Activated T-helper 9 cell treated with anti-CD3 and anti-CD28 coated beads, Interleukin-2, amount 50 U/mL, for 16 hours (primary cell): Measurements from ENCODE around the gene COL8A2.
"Not testable (repeated sequence)": the region's sequence is repeated elsewhere in the genome, so short reads cannot be mapped to it uniquely, and the experiment has no call there.

ENCODE experiments used
- DNase-seq: peaks from one replicate; pipeline ENCODE4 v3.0.0-alpha.2; 2020; ENCODE audit warnings: low read depth

COL8A2 gene

DNA sequence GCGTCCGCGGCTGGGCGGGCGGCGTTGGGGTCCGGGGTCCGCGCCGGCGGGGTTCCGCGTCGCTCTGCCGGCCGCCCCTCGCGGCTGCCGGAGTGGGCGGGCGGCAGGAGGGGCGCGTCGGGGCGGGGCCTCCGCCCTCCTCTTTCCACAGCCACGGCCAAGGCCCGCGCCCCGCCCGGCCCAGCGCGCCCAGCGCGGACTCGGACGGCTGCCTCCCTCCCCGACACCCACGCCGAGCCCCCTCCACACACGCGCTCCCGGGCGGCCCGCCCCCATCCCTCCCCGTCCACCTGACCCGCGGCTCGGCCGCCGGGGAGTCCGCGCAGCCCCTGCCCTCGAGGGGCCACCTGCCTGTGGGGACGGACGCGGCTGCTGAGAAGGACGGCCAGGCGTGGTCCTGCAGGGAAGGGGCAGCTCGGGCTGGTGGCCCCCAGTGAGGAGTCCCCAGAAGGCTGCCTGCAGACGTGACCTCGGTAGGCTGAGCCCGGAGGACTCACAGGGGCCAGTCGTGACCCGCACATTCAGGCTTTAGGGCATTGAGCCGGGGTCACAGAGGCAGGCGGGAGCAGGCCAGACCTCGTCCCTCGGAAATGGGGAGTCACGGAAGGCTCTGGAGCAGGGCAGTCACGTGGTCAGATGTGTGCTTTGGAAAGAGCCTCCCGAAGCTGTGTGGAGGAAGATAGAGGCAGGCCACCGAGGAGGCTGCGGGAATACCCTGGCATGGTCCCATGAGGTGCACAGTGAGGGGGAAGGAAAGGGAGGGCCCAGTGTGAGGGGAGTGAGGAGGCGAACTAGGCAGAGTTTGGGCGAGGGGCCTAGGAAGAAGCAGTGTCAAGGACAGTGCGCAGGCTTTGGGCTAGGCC, at the start of gene COL8A2:
COL8A2 (minus strand) TSS at position 94 of the 863 bp plus-strand sequence. CDS start 24,980 bp downstream, outside the sequence.
- DNase-seq = no peak

DNA sequence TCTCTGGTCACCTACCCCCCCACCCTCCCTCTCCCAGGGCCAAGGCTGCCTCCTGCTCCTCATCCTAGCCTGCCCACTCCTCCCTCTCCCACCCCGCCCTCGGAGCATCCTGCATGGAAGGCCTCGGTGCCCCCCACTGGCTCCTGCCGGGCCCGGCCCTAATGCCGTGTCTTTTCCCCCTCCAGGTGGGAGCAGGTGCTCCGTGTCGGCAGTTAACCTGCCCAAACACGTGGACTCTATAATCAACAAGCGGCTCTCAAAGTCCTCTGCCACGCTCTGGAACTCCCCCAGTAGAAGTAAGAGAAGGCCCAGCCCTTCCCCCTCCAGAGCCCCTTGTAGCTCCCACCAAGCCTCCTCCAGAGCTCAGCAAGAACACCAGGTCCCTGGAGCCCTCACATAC, 49.7 kb upstream of the COL8A2 start:
- no peak for DNase-seq

DNA sequence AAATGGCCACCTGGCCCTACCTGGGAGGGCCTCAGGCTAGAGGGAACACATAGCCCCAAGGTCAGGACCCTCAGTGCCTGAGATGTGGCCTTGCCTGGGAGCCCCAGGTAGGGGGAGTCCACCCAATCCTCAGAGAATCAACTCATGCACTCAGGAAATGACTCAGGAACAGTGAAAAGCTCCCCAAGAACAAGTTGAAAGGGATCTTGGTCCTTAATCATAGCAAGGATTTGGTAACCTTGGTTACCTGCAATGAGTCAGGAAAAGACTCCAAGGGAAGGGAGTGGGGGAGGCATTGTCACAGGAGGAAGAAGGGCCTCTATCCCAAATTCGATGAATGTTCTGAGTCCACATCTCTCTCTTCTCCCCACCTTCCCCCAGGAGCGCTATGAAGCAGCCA, 48.0 kb upstream of the COL8A2 start:
- DNase-seq = no peak

DNA sequence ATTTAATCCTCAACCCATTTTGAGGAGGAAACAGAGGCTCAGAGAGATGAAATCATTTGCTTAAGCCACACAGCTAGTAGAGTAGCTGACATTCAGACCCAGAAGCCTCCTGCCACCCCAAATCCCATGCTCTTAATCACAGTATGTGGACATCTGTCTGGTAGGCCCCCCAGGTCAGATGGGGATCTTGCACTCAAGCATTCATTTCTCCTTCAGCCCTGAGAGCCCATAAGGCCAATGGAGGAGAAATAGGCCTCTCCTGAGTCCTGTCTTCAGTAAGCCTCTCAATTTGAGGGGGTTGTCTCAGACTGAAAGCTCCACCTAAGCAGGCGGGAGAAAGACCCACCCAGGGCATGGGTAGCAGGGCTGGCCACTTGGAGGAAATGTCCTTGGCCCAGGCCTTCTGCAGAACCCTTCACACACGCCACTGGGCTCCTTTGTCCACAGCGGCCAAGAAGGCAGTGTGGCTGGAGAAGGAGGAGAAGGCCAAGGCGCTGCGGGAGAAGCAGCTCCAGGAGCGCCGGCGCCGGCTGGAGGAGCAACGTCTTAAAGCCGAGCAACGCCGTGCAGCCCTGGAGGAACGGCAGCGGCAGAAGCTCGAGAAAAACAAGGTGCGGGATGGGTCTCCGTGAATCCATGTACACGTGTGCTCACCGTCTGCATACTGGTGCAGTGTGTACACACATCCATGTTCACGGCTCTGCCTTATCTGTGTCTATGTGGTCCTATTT, 47.2 kb upstream of the COL8A2 start:
- no peak for DNase-seq

DNA sequence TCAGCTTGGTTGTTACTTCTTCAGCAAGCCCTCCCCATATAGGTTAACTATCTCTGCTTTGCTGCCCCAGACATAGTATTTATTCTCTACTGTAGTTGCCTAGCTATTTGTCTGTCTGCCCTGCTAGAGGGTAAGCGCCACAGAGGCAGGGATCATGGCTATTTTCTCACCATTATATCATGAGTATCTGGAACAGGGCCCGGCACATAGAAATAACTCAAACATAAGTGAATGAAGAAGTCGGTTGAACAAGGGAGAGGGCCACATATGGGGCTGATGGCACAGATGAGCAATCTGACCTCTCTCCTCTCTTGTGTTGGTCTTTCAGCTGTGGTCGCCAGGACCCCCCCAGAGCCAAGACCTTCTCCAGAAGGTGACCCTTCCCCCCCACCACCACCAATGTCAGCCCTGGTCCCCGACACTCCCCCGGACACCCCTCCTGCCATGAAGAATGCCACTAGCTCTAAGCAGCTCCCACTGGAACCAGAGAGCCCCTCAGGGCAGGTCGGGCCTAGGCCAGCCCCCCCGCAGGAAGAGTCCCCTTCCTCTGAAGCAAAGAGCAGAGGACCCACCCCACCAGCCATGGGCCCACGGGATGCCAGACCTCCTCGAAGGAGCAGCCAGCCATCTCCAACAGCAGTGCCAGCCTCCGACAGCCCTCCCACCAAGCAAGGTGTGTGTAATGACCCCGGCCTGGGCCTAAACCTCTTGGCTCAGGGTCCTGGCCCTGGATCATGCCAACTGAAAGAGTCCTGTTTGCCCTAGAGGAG, 45.8 kb upstream of the COL8A2 start:
- DNase-seq = no peak

DNA sequence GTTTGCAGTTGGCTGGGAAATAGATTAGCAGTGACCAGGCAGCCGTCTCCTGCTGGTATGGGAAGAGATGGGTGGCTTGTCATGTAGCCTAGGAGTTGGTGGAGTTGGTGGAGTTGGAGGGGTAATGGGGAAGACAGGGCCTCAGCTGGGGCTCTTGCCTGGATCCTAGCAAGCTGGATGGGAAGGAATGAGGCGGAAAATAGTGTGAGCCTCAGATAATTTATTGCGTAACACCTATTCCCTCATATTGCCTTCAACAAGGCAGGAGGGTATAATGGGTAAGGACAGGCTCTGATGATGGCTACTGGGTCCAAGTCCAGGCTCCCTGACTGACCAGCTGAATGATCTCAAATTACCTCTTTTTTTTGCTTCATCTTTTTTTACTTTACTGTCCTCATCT, 43.5 kb upstream of the COL8A2 start:
- no peak for DNase-seq

DNA sequence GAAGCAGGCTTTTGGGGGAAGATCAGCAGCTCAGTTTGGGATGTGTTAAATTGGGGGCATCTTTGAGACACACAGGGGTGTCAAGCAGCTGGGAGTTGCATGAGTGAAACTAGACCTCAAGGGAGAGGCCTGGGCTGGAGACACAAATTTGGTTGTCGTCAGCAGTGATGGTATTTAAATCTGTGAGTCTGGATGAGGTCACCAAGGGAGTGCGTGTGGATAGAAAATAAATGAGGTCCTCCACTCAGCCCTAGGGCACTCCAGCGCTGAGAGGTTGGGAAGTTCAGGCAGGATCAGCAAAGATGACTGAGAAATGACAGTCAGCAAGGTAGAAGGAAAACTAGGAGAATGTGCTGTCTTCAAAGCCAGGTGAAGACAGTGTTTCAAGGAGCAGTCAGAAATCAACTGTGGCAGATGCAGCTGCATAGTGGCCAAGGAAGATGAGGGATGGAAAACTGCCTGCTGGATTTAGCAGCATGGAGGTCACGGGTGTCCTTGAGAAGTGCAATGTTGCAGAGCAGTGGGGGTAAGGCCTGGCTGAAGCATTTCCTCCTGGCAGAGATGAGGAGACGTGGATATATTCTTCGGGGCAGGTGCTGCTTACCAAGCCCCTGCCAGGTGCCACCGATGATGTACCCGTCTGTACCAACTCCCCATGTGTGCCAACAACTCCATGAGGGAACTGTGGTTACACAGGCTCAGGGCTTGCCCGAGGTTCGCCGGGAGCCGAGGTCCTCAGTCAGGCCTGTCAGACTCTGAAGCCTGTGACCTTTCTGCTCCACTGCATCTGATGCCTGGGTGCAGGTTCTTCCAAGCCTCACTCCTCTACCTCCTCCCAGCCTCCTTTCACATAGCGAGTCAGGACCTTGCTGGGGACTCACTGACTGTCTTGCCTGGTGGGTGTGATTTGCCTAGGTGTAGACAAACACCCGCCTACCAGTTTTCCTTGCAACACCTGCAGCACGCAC, 42.2 kb upstream of the COL8A2 start:
- no peak for DNase-seq

DNA sequence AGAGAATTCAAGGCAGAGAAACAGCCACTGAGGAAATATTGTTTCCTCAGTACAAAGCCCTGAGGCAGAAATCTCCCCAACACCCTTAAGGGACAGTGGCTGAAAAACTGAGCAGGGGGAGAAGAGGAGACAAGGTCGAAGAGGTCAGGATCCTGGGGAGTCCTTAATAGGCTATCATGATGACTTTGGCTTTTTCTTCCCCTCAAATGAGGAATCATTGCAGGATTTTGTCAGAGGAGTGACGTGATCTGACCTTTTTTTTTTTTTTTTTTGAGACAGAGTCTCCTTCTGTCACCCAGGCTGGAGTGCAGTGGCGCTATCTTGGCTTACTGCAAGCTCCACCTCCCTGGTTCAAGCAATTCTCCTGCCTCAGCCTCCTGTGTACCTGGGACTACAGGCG, 41.1 kb upstream of the COL8A2 start:
- DNase-seq = no peak

DNA sequence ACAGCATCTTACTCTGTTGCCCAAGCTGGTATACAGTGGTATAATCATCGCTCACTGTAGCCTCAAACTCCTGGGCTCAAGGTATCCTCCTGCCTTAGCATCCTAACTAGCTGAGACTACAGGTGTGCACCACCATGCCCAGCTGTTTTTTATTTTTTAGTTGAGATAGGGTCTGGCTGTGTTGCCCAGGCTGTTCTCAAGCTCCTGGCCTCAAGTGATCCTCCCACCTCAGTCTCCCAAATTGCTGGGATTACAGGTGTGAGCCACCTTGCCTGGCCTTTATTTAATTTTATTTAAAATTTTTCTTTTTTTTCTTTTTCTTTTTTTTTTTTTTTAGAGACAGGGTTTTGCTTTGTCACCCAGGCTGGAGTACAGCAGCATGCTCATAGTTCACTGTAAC, 40.1 kb upstream of the COL8A2 start:
- no peak for DNase-seq

DNA sequence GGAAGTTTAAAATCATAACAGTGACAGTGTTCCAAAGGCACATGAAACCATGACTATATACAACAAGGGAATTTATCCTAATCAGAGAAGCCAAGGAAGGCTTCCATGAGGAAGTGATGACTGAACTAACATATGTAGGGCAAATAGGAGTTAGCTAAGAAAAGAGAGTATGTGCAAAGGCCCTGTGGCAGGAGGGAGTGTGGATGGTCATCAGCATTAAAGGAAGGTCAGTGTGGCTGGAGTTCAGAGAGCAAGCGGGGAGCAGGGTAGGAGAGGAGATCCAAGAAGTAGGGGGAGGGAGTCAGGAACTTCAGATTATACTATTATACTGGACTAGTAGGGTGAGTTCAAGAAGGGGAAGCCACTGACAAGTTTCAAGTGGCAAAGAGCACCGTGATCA, 39.3 kb upstream of the COL8A2 start:
- DNase-seq = no peak

DNA sequence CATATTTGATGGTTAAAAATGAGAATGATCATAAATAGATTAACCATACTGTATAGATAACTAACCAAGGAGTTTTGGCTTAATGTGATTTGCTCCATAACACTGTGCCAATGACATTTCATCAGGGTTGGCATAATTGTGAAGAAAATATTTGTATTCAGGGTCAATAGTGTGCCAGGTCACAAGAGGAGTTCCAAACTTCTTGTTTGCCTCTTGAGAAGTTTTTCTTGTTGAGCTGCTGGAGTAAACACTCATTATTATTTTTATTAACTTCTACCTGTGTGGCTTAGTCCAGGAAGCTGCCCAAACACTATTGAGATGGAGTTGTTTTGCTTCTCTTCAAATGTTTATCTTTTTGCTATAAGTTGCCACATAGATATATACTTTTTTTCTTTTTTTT, 38.4 kb upstream of the COL8A2 start:
- no peak for DNase-seq

DNA sequence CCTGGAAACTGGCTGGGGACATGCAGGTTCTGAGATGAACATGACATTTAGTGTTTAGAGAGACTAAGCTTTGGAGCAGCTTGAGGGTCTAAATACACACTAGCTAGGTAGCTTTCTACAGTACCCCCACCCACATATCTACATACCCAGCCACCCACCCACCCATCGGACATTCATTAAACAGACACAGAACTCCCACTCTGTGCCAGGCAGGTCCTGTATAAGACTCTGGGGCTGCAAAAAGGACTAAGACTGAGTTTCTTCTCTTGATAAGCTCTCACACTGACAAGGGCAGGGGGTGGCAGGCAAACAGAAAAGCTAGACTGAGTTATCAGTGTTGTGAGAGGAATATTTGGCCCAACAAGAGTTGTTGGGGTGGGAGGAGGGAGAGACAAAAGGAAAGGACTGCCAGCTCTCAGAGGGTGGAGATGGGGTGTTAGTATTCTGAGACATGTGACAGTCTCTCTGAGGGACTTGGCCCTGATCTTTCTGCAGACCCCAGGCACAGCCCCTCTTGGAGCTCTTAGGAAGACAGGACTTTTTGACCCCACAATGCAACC, 37.7 kb upstream of the COL8A2 start:
- no peak for DNase-seq

DNA sequence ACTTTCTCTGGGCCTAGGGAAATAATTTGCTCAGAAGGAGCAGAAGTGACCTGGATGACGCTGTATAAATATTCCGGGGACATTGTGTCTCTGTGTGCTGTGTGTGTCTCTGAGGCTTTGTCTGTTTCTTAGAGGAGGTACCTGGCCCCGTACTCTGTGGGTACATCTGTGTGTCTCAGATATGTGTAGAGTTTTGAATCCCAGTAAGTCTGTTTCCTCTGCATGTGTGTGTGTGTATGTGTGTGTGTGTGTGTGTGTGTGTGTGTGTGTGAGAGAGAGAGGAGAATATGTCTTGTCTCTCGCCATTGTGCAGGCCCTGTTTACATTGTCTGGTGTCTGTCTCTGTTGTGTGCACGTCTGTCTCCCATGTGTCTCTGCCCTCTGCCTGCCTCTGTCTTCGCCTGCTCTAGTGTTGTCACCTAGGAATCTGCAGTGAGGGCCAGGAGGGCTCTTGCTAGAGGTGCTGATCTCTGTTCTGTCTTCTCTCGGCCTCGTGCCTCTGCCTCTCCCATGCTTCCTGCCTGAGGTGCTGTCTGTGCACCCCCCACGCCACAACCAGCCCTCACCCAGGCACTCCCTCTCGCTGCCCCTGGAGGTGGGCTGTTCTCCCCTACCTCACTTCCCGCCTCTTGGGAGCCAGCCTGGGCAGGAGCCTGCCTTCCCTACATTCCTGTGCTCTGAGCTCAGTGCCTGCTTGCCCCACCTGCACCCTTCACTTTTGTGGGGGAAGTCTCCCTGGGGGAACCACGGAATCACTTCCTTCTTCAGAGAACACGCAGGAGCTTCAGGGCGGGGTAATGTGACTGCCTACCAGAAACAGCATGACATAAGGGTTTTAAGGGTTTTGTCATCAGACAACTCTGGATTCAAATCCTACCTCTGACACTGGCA, 36.9 kb upstream of the COL8A2 start:
- DNase-seq = peak; percentile 26

DNA sequence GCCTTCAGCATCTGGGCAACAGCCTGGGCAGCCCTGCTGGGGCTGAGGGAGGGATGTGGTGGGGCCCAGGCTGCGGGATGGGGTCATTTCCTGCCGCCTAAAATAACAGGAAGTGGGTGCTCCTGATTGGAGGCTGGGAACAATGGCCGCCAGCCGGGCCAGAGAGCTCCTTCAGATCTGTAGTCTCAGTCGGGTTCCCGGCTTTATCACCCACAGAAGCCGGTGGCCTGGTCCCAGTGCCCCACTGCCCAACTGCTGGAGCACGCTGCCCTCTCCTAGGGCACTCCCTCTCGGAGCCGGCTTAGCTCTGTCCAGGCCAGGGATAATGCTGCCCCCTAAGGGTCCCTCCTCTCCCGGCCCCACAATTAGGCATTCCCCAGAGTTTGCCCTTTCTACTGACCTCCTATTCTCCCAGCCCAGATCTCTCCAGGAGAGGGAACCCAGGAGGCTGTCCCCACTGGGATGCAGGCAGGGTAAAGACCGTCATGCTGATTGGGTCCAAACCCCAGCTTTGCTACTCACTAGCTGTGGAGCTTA, 36.0 kb upstream of the COL8A2 start:
- DNase-seq = peak; percentile 46

DNA sequence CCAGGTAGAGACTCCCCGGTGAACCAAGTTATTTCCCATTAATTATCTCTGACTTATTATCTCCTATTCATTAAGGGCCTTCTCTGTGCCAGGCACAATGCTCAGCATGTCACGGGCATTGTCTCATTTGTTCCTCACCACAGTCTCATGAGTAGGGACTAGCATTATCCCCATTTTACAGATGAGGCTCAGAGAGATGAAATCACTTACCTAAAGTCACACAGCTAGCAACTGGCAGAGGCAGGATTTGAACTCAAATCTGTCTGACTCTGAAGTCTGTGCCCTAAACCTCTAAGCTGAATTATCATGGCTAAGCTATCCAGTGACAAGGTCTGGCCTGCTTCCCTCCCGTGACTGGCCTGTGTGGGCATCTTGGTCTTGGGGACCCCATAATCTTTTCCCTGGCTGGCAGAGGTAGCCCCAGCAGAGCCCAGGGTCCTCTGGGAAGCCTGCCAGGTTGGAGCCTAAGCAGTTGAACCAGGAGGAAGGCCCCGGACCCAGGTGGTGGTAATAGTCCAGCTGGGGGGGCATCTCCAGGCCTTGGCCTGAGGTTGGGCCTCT, 35.4 kb upstream of the COL8A2 start:
- no peak for DNase-seq

DNA sequence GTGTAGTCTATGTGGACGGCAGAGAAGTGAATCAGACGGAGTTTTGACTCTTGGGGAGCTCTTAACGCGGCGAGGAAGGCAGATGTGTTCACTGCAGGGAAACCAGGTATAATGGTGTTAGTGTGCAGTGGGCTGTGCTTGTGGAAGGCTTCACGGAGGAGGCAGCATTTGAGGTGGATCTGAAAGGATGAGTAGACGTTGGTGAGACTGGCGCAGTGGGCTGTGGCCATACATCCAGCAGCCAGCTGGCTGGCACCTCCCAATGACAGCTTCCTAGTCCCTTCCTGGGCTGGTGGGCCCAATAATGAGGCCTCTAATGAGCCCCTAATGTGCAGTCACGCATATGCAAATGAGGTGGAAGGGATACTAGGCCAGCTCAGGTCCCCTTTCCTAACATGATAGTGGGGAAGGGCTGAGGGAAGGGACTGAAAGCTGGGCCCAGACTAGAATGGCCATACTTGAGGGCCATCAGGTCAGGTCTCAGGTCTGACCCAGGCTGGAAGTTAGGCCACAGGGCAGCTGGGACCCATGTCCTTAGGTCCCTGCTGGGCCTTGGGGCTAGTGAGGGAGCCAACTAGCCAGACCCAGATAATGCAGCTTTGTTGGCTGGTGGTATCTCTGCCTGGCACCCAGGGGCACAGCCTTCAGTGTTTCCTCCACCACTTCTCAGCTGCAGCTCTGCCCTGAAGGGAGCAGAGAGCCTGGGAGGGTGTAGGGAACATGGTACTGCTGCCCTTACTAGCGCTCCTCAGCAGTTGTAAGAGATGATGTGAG, 34.8 kb upstream of the COL8A2 start:
- no peak for DNase-seq

DNA sequence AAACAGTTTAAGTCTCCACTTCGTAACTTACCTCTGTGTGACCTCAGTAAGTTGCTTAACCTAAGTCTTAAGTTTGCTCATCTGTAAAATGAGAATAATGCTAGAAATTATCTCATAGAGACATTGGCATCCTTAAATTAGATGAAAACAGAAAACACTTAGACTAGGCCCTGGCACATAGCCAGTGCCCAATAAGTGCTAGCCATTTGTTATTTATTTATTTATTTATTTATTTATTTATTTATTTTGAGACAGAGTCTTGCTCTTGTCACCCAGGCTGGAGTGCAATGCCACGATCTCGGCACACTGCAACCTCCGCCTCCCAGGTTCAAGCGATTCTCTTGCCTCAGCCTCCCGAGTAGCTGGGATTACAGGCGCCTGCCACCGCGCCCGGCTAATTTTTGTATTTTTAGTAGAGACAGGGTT, 33.8 kb upstream of the COL8A2 start:
- DNase-seq = not testable (repeated sequence)

DNA sequence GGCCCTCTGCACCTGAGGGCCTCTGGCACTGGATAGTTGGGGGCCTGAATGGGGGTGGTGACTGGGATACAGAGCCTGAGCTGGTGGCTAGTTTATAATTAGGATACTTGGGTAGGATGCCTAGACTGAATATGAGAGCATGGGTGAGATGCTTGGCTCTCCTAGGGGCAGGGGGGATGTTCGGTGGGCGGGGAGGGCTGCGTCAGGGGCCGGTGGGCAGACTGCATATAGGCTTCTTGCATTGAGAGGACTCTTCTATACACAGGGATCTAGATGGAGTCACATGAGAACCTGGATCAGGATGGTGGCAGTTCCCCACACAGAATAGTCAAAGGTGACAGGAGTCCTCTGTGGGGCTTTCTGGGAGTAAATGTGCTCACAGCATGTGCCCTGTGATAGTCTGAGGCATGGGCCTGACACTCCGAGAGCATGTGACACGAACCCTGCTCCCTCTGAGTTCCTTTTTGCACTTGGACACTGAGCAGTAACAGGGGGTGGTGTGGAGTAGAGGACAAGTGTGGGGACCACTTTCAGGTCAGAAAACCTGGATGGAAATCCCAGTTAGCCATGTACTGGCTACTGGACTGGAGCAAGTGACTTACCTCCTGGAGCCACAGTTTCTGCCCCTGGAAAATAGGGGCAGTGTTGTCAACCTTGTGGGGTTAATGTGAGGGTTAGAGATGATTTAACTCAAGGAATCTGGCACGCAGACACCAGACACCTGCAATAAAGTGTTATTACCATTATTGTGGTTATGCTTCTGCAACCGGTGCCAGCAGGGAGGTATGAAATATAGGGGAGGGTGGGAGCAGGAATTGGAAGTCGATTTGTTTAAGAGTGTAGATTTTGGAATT, 33.2 kb upstream of the COL8A2 start:
- DNase-seq = no peak
